NCI-H510A (cell line): ENCODE data around the gene CENPF.
"Not testable (repeated sequence)": the region's sequence is repeated elsewhere in the genome, so short reads cannot be mapped to it uniquely, and the experiment has no call there.

Experiments
- DNase-seq: peaks from one replicate; lab custom pipeline; 2025; lab: John Stamatoyannopoulos, UW

CENPF gene

DNA sequence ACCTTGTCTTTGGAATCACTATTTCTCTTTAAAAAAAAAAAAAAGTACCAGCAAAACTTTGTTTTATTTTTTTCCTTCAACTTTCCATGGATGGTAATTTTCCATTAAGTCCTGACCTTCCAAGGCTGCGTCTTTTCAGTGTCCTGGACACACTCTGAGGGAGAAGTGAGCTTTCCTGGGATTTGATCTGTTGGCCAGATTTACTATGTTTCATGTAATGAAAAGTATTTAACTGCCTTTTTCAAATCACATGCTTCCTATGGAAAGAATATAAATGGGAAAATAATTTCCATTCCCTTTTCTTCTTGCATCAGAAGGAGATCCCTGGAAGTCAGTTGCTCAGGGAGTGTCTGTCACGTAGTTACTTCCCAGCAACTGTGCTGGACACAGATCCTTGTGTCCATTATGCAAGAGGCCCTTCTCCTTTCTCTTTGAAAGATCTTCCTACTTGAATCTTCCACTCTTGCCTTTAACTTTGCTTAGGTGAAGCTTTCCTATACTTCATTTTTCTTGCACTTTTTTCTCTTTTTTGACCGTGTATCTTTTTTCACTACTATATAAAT is 59.3 kb downstream of the CENPF start:
- no peak for DNase-seq

DNA sequence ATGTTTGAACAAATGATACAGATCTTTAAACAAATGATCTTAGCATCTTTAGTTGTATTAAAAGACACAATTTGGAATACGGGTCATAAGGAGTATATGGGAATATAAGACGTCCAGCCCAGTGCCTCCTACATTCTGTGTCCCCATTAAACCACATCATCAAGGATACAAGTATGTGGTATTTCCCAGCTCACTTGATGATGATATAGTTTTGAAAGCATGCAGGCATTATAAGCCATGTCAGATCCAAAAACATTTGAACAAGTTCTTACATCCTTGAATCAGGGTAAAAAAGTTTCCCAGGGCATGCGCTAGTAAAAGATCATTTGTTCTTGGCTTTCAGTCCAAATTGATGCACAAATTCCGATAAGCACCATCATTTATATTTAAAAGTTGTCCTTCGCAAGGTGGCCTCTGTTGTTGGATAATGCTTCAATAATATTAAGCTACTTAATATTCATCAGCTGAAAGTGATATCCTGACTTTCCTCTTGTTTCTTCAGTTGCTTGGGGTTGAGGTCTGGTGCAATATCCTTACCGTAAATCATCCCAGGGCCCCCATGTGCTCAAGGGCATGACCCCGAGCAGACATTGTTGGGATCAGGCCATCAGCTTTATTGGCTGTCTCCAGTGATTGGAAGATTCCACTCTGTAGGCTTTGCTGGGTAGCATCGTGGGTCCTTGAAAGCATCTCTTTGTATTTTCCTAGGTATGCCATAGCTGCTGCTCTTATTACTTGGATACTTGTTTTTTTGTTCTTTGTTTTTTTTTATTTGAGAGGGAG is 61.8 kb downstream of the CENPF start:
- no peak for DNase-seq

DNA sequence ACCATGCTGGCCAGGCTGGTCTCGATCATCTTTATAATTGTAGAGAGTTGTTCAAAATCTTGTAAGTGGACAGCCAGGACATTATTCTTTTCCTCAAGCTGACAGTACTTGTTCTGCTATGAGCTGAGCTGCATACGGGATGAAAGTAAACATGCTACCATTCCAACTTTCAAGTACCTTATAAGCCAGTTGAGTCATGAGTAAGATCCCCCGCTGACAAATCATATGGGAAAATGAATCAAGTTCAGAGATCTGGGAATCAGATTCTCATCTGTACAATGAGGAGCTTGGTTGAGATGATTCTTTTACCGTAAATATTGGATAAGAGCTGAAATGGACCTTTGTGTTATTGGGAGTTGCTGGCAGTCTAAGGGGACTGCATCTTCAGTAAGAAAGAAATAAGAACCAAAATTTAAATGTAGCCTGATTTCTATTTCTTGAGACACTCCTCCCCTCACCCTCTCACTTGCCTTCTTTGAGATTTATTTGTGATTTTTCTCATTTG is 62.7 kb downstream of the CENPF start:
- no peak for DNase-seq

DNA sequence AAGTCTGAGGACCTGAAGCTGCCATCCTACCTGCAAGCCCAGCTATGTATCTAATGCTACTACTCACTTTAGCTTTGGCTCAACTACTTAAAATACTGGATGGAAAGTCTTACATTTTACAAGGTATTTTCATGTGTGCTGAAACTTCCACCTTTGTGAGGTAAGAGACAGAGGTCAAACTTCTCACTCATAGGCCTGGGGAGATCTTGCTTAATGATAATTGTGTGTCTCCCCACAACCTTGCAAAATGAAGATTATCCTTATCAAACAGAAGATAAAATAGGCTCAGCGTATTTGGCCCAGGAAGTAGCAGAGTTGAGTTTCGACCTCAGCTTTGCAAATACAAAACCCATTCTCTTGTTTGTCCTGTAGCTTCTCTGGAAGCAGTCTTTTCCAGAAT is 63.7 kb downstream of the CENPF start:
- no peak for DNase-seq

DNA sequence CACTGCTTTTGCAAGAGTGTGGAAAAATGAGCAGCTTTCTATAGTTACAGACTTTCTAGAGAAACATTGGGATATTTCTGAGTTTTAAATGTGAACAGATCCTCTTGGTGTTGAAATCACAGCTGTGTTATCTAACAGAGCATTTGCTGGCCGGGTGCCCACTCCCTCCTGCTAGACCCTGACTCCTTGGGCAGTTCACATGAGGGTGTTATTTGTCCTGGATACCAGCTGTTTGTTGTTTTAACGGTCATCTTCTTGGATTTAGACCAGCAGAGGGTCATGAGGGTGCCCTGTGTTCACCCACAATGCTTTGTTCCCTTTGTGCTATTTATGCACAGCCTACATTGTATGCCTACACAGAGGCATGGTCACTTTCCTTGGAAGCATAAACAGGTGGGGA is 67.1 kb downstream of the CENPF start:
- DNase-seq: no peak

DNA sequence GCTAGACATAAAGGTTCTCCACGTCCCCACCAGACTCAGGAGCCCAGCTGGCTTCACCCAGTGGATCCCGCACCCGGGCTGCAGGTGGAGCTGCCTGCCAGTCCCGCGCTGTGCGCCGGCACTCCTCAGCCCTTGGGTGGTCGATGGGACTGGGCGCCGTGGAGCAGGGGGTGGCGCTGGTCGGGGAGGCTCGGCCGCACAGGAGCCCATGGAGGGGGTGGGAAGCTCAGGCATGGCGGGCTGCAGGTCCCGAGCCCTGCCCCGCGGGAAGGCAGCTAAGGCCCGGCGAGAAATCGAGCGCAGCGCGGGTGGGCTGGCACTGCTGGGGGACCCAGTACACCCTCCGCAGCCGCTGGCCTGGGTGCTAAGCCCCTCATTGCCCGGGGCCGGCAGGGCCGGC is 70.0 kb downstream of the CENPF start:
- not testable (repeated sequence) for DNase-seq

DNA sequence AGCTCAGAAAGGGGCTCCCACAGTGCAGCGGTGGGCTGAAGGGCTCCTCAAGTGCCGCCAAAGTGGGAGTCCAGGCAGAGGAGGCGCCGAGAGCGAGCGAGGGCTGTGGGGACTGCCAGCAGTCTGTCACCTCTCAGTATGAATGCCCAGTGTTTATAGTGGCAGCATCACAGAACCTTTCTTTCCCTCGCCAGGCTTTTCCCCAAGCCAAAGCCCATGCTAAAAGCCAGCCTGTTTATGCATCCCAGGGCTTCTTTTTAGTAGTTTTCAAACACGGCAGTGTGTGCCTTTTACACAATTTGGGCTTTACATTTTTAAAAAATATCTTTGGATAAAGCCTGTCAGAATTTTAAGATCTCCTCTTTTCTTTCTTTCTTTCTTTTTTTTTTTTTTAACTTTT is 70.6 kb downstream of the CENPF start:
- DNase-seq: no peak

DNA sequence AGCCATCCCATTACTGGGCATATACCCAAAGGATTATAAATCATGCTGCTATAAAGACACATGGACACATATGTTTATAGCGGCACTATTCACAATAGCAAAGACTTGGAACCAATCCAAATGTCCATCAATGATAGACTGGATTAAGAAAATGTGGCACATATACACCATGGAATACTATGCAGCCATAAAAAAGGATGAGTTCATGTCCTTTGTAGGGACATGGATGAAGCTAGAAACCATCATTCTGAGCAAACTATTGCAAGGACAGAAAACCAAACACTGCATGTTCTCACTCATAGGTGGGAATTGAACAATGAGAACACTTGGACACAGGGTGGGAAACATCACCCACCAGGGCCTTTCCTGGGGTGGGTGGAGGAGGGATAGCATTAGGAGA is 72.5 kb downstream of the CENPF start:
- not testable (repeated sequence) for DNase-seq

DNA sequence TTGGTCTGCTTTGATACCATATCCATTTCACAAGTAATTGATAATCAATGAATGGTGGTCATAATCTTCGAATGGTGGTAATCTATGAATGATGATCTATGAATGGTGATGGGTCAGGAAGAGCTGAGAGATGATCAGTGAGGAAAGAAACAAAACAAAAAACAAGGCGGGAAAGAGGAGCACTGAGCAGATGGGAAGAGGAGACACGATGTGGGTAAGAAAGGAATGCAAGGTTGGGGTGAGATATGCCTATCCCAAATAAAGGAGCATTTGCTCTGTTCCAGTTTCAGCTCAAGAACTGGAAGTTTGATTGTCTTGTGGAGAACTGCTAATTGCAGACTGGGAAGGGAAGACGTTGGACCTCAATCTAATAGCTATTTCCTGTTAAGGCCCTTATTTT is 73.8 kb downstream of the CENPF start:
- DNase-seq: no peak

DNA sequence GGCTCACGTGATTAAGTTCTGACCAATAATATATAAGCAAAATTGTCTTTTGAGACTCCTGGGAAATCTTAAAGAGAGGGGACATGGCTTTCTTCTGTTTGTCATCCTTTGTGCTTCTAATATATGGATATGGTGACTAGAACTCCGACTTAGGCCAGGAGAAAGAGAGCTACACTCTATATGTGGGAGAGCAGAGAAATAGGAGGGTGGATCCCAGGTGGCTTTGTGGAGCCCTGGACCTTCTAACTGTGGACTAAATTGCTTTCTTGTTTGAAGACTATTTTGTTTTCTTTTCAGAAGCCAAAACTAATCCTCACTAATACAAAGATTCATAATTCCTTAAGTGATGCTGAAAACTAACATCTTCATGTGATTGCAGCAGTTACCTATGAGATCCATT is 75.0 kb downstream of the CENPF start:
- no peak for DNase-seq

DNA sequence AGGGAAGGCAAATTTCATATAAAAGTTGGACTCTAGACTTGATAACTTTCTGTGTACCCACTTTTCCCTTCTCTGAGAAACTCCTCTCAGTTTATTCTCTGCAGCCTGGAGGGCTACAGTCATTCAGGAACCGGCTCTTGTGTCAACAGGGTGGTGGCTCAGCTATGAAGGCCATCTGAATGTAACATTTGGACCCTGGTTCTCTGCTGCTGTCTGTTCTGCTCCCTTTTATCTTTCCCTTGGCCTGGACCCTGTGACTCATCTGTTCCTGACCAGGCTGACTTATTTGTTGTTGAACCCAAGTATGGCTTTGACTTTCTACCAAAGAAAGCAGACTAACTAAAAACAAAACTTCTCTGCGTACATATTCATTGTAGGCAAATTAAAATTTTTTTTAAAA is 75.4 kb downstream of the CENPF start:
- DNase-seq: no peak

DNA sequence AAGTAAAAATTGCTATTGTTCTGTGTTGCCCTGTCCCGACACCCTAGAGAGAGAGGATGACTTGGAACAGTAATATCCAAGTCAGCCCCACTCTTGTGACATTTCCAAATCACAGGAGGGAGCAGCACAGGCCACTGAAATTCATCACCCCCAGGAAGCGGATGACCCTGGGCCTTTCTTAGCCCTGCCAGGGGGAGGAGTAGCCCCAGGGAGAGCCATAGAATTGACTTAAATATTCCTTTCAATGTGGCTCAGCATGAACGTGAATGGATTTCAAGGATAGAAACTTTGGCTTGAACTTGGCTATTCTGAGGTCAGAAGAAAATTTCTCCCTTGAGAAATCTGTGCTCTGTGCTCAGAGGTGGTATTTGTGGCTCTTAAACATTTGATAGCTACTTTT is 80.6 kb downstream of the CENPF start:
- no peak for DNase-seq

DNA sequence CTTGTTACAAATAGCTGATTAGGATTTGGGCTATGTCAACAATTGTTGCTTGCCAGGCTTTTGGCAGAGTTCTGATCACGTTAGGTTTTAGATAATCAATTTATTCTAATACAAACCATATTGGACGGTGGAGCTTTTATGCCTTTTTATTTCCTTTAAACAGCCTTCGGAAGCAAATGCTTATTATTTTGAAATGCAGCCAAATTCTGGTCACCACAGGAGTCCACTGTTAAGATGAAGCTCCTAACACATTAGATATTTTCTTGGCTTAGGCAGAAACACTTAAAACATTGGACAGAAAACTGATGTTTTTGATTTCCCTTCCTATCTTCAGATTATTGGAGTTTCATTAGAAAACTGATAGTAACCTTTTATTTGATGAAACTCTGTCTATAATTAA is 82.9 kb downstream of the CENPF start:
- DNase-seq: no peak

DNA sequence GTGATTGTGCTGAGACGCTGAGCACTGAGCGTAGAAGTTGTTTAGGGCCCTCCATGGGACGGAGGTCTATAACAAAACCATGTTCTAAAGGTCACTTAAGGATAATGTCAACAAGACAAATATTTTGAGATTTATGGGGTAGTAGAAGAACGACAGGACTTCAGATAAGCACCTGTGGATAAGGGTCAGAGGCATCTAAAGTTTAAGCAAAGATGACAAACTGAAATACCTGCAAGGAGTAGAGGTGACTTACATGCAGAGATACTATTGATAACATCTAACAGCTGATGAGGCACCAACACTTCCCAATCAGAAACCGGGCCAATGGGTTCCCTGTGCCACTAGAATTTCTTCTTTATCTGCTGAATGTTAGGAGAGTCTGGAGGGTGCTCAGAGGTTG is 83.5 kb downstream of the CENPF start:
- DNase-seq: no peak

DNA sequence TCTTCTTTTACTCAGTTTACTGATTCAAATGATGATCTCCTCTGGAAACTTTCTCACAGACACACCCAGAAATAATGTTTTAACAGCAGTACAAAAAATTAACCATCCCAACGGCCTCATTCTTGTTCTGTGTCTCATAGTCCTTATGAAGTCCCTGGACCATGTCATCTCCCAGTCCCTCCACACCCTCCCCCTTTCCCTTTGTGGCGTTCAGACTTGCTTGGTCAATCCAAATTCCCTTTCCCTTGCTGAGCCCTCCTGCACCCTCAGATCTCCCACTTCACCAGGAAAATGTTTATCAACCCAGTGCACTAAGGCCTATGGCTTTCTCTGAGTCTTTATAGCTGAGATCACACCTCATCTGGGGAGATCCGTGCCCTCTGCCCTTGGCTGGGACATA is 85.9 kb downstream of the CENPF start:
- no peak for DNase-seq

DNA sequence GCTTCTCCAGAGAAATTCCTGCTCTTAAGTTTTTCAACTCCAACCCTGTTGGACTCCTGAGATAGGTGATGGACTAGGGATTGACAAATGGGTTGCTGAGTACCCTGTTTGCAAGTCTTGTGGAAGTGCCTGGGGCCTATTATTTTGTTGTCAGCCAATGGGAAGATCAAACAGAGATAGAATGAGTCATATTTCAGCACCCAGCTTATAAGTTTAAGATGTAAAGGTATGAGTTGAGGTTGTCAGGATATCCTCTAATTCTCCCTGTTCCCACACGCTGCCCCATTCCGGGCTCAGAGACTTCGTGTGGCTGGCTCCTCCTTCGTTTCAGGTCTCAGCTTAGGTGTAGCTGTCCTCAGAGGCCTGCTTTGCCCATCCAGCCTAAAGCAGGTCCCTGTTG is 91.8 kb downstream of the CENPF start:
- DNase-seq: no peak

DNA sequence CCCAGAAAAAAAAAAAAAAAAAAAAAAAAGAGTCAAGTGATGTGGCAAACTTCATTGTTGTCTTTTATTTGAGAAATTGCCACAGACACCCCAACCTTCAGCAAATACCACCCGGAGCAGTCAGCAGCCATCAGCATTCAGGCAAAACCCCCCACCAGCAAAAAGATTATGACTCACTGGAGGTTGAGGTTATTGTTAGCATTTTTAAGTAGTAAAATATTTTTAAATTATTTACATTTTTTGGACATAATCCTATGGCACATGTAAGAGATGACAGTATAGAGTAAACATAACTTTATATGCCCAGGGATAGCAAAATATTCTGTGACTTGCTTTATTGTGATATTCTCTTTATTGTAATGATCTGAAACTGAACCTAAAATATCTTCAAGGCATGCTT is 95.6 kb downstream of the CENPF start:
- no peak for DNase-seq

DNA sequence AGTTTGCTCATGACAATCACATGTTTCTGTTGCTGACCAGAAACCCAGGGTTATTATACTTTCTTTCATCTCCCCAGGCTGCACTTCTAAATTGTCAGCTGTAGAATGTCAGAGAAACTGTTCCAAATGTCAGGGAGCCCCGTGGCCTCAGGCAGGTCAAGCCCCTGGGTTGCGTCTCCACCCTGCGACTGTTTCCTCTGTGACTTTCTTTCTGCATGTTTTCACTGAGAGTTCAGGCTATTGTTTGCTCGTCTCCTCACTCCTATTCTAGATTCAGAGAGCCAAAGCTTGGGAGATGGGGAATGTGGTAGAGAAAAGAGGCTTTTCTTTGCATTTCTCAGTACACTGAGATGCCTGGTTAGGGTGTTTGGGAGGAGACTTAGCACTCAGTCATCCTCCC is 97.4 kb downstream of the CENPF start:
- no peak for DNase-seq

DNA sequence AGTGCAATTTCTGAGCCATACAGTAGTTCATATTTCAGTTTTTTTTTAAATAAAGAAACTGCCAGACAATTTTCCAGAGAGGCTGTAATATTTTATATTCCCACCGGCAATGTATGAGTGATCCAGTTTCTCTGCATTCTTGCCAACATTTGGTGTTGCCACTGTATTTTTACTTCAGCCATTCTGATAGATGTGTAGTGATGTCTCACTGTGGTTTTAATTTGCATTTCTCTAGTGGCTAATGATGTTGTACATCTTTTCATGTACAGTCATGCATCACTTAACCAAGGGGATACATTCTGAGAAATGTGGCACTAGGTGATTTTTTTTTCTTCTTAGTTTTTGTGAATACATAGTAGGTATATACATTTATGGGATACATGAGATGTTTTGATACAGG is 99.6 kb downstream of the CENPF start:
- DNase-seq: no peak

DNA sequence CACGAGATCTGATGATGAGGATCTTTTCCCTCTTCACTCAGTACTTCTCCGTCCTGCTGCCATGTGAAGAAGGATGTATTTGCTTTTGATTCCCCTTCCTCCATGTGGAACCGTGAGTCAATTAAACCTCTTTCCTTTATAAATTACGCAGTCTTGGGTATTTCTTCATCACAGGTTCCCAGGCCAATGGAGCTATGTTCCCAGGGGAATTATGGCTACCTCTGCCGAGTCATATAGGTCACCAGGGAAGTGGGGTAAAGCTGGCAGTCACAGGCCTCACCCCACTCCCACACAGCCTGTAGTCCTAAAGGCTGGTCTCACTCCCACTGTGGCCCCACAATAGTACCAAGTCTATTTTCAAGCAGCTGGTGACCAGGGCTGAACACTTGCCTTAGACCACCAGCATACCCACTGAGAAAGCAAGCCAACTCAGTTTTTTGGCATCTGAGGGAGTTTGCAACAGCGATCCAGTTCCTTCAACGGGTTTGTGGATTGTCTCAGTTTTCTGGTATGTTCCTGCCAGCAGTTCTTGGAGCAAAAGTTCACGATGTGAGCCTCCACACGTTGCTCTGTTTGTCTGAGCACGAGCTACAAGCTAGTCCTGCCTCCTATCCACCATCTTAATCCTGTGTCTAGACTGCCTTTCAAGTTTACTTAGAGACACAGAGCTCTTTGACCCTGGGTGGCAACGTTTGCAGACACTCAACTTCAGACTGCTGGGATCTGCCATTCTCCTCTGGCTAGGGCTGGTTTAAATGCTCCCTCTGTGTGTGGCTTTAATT is 104.5 kb downstream of the CENPF start:
- DNase-seq: no peak

DNA sequence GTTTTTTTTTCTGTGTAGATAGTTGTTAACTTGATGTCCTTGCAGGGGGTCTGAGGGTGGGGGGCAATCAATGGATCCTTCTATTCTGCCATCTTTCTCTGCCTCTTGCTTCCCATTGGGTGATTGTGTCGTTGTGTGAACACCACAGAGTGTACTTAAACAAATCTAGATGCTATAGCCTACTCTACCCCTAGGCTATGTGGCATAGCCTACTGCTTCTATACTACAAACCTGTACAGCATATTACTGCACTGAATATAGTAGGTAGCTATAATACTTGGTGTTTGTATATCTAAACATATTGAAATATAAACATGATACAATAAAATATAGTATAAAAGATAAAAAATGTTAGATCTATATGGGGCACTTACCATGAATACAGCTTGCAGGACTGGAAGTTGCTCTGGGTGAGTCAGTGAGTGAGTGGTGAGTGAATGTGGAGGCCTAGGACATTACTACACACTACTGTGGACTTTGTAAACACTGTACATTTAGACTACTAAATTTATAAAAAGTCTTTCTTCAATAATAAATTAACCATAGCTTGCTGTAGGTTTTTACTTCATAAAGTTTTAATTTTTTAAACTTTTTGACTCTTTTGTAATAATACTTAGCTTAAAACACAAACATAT is 105.4 kb downstream of the CENPF start:
- DNase-seq: no peak

DNA sequence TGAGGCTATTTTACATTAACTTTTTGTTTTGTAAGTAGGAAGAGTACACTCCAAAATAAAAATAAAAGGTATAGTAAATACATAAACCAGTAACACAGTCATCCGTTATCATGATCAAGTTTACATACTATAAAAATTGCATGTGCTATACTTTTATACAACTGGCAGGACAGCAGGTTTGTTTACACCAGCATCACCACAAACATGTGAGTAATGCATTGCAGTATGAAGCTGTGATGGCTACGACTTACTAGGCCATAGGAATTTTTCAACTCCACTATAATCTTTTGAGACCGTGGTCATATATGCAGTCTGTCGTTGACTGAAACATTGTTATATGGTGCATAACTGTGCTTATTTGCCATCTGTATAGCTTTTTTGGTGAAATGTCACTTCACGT is 106.2 kb downstream of the CENPF start:
- no peak for DNase-seq

DNA sequence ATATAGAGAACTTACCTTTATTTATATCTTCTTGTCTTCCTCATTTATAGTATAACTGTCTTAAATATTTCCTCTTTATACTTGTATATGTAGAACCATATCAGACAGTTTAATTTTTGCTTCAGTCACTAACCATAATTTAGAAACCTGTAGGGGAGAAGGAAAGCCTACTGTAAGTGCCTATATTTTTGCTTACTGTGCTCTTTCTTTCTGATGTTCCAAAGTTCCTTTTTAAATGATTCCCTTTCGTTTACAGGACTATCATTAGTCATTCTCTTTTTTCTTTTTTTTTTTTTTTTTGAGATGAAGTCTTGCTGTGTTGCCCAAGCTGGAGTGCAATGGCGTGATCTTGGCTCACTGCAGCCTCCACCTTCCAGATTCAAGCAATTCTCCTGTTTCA is 109.7 kb downstream of the CENPF start:
- no peak for DNase-seq
